Measurements from ENCODE around the gene ASTN1.

DNA sequence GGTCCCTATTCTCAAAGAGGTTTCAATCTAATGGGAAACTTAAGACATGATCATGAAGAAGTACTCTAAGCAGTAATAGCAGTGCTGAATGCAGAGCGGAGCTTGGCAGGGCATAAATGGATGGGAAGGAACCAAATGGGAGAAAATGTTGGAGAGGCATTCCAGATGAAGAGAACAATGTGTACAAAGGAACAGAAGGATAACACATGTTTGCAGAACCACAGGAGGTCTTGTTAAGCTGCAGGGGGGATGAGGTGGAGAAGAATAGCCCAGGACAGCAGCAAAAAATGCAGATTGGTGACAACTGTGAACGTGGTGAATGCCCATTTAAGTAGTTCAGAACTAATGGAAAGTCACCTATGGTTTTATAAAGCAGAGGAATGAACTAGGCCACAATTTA lies 99.1 kb downstream of the ASTN1 start:
- TF ChIP-seq, protein P1, sequence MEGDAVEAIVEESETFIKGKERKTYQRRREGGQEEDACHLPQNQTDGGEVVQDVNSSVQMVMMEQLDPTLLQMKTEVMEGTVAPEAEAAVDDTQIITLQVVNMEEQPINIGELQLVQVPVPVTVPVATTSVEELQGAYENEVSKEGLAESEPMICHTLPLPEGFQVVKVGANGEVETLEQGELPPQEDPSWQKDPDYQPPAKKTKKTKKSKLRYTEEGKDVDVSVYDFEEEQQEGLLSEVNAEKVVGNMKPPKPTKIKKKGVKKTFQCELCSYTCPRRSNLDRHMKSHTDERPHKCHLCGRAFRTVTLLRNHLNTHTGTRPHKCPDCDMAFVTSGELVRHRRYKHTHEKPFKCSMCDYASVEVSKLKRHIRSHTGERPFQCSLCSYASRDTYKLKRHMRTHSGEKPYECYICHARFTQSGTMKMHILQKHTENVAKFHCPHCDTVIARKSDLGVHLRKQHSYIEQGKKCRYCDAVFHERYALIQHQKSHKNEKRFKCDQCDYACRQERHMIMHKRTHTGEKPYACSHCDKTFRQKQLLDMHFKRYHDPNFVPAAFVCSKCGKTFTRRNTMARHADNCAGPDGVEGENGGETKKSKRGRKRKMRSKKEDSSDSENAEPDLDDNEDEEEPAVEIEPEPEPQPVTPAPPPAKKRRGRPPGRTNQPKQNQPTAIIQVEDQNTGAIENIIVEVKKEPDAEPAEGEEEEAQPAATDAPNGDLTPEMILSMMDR (IDR thresholded peaks at IDR 0.05), result no peak
- no peak for TF ChIP-seq POLR2AphosphoS5 (IDR thresholded peaks at IDR 0.05)
